GM18526 (cell line): ENCODE data around the gene DLST.

ENCODE experiments used
- POLR2A ChIP-seq: IDR thresholded peaks from 3 replicates; pipeline ENCODE4 v1.6.1; 2011; ENCODE audit not compliant: insufficient read length; ENCODE audit errors: extremely low read depth

The DLST gene

GRCh38 chr14:74904635-74905503 lies 23.2 kb downstream of the DLST start:
- no peak for TF ChIP-seq POLR2A

GRCh38 chr14:74905595-74906142 lies 24.0 kb downstream of the DLST start:
- TF ChIP-seq POLR2A = no peak

DNA sequence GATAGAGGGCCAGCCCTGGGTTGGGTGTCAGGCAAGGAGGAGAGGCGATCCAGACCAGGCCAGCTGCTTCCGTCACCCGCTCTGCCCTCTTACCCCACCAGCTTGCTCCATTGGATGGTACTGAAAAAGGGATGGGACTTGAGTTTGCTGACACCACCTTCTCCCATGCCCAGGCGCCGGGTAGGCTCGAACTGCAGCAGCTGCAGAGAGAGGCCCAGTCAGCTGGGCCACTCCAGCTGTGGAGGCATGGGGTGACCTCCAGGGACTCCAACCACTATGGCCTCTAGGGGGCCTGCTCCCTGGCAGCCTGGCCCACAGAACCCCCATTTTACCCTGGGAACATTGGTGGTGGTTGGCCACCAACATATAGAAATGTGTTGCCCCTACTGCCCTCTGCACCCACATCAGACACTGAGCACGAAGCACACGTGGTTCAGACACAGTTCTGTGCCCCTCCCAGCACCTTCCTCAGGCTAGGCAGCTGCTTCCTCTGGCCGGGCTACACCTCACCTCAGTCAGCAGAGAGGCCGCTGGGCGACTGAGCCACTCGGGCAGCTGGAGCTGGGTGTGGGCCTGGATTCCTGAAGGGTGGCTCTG lies 25.3 kb downstream of the DLST start:
- no peak for TF ChIP-seq POLR2A

GRCh38 chr14:74907744-74908143 lies 26.0 kb downstream of the DLST start:
- no peak for TF ChIP-seq POLR2A

- no peak for TF ChIP-seq POLR2A
Observed at GRCh38 chr14:74908861-74909341, 27.2 kb downstream of the DLST start.

DNA sequence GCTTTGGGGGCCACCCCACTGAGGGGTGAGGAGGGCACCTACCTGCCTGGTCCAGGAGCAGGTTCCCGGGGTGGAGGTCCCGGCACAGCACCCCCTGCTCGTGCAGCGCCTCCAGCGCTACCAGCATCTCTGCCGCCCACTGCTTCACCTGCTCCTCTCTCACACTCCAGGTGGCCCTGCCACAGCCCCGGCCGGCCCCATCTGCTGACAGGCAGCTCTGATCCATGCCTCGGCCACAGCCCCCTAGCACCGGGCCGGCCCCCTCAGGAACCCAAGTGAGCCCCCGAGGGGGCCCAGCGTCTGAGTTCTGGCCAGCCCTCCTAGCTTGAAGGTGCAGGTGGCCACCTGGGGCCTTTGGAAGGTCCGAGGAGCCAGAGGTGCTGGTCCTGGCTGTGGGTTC lies 27.8 kb downstream of the DLST start:
- no peak for TF ChIP-seq POLR2A

GRCh38 chr14:74909911-74910310 lies 28.2 kb downstream of the DLST start:
- TF ChIP-seq POLR2A = no peak

DNA sequence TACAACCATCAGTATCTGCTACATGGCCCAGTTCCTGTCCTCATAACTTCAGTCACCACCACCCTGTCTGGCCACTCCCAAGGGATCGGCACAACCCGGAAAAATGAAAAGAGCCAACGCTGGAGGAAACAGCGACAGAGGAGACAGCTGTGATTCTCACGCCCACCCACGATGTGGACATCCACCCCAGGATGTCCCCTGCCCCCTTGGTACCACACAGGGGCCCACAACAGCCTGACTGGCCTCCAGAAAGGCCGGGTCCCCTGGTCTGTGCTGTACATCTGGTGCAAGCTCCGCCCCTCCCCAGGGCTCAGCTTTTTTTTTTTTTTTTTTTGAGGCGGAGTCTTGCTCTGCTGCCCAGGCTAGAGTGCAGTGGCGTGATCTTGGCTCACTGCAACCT lies 28.8 kb downstream of the DLST start:
- TF ChIP-seq POLR2A = no peak

- no peak for TF ChIP-seq POLR2A
Observed at GRCh38 chr14:74911221-74911620, 29.5 kb downstream of the DLST start.

DNA sequence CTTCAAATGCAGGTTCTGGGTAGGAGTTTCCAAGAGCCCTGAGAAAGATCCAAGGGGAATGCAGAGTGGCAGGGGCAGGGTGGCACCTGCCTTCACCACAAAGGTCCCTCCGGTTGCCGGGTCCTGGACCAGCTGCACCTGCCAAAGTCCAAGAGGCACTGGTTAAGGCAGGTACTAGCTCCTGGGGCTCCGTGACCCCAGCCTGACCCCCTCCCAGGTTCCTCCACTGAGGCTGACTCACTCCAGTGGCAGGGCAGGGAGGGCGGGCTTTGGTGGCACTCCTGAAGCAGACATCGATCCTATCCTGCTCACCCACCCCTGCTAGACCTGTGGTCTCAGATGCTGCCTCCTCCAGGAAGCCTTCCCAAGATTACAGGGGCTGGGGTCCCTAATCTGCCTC lies 30.0 kb downstream of the DLST start:
- TF ChIP-seq POLR2A = no peak

DNA sequence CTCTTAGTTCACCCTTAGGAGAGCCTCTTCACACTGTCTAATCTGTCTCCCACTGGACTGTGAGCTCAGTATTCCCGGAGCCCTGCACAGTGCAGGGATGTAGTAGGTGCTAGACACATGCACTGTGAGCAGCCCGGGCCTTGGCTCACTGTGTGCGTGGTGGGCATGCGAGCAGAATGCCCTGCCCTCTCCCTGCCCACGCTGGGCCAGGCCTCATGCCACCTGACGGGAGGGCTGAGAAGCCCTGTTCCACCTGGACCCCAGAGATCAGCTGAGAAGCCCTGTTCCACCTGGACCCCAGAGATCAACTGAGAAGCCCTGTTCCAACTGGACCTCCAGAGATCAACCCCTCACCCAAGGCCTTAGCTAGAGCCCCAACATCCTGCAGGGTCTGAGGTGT lies 30.4 kb downstream of the DLST start:
- no peak for TF ChIP-seq POLR2A

DNA sequence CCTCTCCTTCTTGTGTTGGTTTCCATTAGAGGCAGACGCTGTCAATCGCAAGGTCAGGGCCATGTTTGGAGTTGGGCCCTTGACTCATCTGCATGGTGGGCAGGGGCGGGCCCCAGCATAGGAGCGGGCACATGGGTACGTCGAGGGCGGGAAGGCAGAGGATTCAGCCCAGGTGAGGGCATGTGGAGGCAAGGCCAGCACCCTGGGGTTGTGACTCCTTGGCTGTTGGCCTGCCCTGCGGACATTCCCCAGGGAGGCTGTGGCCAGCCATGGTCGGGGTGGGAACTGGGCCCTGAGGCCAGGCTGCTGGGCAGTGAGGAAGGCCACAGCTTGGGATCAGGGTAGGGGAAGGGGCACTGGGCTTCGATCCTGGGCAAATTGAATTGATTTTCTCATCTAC lies 31.1 kb downstream of the DLST start:
- no peak for TF ChIP-seq POLR2A

GRCh38 chr14:74913393-74913910 lies 31.7 kb downstream of the DLST start:
- no peak for TF ChIP-seq POLR2A

DNA sequence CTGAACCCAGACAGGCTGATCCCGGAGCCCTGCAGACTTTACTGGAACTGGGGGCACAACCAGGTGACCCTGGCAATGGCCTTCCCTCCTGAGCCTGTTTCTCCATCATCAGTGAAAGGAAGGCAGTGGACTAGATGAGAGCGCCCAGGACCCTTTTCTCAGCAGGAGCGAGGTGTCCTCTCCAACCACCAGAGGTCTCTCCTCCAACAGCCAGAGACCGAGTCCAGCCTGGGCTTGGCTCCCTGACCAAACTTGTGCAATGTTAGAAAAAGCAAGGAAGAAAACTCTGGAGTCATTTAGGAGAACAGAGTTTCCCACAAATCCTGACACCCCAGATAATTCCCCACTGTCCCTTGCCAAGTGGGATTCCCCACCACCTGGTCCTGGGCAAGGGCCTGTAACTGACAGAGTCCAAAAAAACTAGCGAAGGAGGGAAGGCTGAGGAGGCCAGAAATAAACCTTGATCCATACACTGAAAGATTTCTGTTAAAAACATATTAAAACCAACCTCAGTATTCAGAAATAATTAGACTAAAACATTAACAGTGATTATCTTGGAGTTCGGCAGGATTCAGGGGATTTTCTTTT lies 32.4 kb downstream of the DLST start:
- no peak for TF ChIP-seq POLR2A

DNA sequence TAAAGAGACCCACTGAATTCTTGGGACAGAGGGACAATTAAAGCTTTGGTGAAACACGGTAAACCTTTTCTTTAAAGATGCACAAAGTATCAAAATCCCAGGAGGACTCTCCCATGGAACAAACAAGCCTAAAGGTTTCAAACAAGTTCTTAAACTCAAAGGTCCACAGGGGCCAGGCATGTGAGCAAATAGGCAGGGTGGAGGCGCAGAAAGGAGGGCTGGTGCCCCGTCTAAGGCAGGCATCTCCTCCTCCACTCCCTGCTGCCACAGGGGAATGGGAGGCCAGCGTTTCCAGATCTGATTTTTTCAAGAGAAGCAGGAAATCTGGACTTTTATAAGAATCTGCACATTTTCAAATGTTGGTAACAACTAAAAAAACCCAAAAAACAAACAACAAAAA lies 33.7 kb downstream of the DLST start:
- TF ChIP-seq POLR2A = no peak

- no peak for TF ChIP-seq POLR2A
Observed at GRCh38 chr14:74915826-74916225, 34.1 kb downstream of the DLST start.
